EH (cell line): ENCODE results near the gene SLC39A11.
"Not testable (repeated sequence)": the region's sequence is repeated elsewhere in the genome, so short reads cannot be mapped to it uniquely, and the experiment has no call there.

ENCODE experiments used
- DNase-seq: peaks from one replicate; pipeline ENCODE4 v3.0.0-alpha.2; 2015; ENCODE audit warnings: low read depth

Gene SLC39A11

DNA sequence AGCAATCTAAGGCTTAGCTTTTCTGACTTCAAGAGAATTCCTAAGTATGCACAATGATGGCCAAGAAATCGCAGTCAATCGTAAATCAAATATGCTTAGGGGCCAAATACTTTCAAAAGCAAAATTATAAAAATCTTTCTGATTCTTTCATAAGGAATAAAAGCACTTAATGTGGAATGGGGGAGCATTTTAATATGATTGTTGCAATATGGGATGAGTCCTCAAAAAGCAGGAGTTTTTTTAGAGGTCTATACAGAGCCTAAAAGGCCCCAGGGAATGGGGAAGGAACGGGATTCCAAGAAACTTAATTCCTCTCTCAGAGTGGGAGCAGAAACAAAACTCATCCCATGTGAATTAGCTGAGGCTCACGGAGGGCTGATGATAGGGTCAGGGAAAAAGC lies 14.7 kb upstream of the SLC39A11 start:
- no peak for DNase-seq

GRCh38 chr17:73105431-73105830 lies 12.9 kb upstream of the SLC39A11 start:
- no peak for DNase-seq

- DNase-seq, result no peak
Measured at GRCh38 chr17:73104450-73104849, 12.0 kb upstream of the SLC39A11 start.

GRCh38 chr17:73103641-73104335 lies 11.3 kb upstream of the SLC39A11 start:
- DNase-seq, result no peak

- DNase-seq, result no peak
Measured at GRCh38 chr17:73101031-73101430, 8.5 kb upstream of the SLC39A11 start.

DNA sequence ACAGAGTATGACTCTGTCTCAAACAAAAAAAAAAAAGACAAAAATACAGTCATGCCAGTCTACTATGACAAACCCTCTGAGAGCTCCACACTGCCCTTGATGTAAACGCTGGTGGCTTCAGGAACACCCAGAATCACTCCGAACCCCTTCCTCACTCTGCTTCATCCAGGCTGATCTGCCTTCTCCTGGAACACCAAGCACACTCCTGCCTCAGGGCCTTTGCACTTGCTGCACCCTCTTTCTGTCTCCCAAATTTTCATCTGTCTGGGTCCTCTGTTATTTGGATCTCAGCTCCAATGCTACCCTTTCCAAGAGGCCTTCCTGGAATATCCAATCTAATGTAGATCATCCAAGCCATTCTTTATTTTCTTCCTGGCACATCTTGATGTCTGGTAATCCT lies 7.9 kb upstream of the SLC39A11 start:
- no peak for DNase-seq

GRCh38 chr17:73099511-73099910 lies 7.0 kb upstream of the SLC39A11 start:
- DNase-seq, result no peak

DNA sequence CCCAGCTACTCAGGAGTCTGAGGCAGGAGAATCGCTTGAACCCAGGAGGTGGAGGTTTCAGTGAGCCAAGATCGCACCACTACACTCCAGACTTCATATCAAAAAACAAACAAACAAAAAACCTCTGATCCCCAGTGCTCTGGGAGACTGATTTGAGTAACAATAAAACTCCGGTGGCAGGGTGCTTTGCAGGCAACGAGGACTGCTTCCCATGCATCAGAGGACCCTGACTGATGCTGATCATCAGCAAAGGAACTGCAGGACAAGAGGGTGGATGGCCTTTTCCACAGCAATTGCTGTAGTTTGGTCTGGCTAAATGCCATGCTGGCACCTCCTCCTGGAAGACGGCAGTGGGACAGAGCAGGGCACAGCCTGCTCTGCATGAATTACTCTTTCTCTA lies 6.4 kb upstream of the SLC39A11 start:
- DNase-seq, result no peak

DNA sequence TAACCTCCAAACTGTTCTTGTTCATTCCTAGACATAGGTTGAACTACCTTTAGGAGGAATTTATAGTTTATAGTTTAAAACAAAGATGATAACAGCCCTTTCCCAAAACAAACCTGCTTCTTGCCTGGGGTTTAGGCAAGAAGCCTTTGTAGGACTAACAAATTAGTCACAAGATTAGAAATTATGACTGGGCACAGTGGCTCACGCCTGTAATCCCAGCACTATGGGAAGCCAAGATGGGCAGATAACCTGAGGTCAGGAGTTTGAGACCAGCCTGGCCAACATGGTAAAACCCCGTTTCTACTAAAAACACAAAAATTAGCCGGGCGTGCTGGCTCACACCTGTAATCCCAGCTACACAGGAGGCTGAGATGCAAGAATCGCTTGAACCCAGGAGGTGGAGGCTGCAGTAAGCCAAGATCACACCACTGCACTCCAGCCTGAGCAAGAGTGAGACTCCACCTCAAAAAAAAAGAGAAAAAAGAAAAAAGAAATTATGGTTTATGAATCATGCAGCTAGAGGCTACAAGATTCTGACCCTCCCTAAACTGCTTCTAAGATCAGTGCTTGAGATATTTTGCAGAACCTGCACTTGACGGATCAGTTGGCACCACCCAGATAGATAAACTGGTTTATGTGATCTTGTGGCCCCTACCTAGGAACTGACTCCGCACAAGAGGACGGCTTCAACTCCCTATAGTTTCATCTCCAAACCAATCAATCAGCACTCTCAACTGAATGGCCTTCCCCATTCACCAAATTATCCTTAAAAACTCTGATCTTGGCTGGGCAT lies 5.7 kb upstream of the SLC39A11 start:
- DNase-seq, result not testable (repeated sequence)

DNA sequence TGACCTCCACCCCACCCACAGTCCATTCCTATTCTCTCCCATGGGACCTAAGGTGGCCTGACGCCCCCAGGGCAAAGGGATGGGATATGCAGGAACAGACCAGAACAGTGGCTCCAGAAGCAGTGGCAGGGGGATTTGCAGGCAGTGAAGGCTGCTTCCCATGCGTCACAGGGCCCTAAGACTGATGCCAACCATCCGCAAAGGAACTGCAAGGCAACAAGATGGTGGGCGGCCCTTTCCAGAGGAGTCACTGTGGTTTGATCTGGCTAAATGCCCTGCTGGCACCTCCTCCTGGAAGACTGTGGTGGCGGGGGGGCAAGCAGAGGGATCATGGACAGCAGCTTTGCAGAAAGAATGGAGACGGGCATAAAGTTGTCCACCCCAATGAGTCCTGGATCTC lies 4.4 kb upstream of the SLC39A11 start:
- no peak for DNase-seq

DNA sequence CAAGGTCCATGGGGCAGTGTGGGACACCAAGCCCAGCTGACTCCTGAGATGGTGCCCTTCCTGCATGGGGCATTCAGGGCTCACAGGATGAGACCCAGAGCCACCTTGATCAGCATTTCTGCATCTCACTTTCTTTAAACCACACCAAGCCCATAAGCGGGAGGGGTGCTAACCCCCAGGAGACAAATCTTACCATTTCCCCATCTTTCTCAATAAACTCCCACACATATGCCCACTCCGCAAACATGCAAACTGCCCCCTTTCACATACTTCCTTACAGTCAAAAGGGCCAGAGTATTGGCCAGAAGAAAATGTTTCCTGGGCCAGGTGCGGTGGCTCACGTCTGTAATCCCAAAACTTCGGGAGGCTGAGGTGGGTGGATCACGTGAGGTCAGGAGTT lies 3.7 kb upstream of the SLC39A11 start:
- DNase-seq, result no peak

DNA sequence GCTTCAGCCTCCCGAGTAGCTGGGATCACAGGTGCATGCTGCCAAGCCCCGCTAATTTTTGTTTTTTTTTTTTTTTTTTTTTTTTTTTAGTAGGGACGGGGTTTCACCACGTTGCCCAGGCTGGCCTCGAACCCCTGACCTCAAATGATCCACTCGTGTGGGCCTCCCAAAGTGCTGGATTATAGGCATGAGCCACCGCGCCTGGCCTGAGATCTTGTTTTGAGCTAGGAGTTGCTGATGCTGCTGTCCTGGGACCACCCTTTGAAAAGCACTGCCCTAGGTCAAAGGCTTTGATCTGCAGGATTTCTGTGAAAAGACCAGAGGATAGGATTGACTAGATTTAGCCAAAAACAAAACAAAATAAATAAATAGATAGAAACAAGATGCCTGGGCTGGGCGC lies 798 bp upstream of the SLC39A11 start:
- DNase-seq, result no peak

GRCh38 chr17:73091770-73092522 lies 542 bp downstream of the SLC39A11 start:
- DNase-seq, result peak; percentile 50

- no peak for DNase-seq
Measured at GRCh38 chr17:73091410-73091769, 1.1 kb downstream of the SLC39A11 start.

DNA sequence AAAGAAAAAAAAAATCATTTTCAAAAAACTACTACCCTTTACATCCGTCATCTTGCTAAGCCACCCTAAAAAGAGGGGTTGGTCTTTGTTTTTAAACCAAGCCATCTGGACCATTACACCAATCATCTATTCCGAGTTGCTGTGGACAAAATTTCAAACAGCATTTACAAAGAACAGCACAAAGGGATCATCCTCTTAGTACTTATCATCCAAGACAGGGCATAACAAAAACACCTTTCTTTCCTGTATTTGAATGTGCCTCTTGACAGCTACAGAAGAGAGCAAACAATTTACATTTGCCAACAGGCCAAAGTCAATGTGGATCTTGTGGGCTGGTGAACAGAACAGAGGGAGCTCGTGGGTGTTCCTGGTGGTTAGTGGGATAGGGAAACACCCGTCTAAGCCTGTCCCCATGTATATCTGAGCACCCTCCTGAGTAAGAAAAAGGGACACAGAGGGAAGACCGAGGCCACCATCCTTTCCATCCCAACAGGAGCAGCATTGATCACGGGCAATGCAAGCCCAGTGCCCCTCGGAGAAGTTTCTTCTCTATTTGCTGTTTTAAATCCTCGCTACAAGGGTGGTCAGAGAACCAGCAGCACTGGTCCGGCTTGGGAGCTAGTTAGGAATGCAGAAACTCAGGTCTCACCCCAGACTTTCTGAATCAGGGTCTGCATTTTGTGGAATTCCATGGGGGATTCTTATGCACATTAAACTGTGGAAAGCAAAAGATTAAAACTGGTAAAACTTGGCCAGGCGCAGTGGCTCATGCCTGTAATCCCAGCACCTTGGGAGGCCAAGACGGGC lies 1.9 kb downstream of the SLC39A11 start:
- DNase-seq, result no peak

GRCh38 chr17:73089322-73090317 lies 2.9 kb downstream of the SLC39A11 start:
- no peak for DNase-seq

- no peak for DNase-seq
Measured at GRCh38 chr17:73088561-73088960, 3.9 kb downstream of the SLC39A11 start.

DNA sequence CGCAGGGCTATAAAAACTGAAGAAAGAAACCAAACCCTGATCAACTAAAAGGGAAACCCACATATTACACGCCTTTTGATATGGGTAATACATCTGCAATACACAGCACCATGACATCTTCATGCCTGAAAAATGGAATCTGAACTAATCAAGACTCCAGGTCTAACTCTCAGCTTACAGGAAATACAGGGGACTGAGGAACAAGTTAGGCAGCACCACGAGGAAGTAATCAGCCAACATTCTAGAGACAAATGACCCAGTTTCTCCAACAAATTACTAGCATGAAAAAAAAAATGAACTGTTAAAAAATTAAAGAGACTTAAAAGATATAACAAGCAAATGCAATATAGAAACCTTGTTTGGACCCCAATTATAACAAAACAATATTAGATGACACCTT lies 9.1 kb downstream of the SLC39A11 start:
- no peak for DNase-seq

DNA sequence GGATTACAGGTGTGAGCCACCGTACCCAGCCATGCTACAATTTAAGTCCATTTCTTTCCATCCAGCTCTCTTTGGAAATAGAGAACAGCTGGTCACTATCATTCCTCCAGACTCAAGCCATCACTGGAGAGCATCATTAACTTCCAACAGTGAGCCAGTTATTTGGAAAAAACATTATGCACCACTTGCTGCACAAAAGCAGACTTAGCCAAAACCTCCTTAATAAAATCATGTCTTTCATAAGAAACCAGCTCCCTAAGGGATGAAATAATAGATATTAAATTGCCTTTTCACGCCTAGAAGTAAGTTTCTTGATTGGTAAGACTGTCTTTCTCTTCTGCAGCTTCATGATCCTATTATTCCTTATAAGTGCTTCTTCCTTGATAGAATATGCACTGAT lies 17.9 kb downstream of the SLC39A11 start:
- no peak for DNase-seq

- DNase-seq, result no peak
Measured at GRCh38 chr17:73072219-73072962, 20.1 kb downstream of the SLC39A11 start.
